HG03575 (cell line): Measurements from ENCODE around the gene LIPN.

ENCODE experiments used
- ATAC-seq: cut with Tn5 transposase; IDR thresholded peaks from one replicate; pipeline ENCODE4 v1.9.1; 2021; ENCODE audit not compliant: unreplicated experiment, insufficient number of reproducible peaks, low FRiP score; ENCODE audit errors: extremely low read depth

The LIPN gene

GRCh38 chr10:88813200-88813599, 53.4 kb downstream of the LIPN start:
- ATAC-seq, result no peak

DNA sequence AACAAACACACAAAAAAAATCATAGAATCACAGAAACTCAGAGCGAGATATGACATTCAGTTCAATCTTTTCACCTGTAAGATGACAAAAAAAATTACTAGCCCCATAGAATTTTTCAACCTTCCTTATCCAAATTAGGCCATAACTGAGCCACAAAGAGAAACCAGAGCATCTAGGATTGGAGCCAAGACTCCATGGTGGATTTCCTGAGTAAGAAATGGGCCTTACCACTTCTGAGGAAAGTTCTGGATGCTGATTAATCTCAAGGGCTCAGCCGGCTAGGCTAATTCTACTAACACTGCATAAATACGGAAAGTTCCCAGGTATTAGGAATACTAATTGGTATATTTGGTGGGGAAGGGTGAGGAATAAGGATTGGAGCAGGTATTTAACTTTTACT, 59.5 kb downstream of the LIPN start:
- no peak for ATAC-seq

DNA sequence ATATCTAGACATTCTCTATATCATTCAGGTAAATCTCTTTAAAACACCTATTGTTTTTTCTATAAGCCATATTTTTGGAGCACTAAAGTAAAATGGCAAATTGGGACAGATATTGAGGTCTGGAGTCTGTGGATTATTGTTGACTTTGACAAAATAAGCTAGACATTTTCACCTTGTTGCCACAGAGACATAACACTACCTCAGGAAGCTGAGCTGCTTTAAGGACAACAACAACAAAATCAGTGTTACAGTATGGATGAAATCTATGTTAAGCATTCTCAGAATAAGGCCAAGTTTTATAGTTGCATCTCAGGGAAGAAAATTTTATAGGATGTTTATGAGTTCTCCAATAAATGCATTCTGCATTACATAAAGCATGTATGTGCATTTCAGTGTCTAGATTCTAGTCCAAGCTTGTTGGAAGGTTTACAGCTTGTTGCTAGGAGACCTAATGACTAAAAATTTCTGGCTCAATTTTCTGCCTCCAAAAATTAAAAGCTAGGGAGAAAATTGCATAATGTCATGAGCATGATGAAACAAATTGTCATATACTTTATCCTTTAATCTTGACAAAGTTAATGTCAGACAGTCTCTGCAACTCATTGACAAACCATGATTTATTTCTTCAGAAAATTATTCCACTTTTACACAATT, 61.1 kb downstream of the LIPN start:
- no peak for ATAC-seq

DNA sequence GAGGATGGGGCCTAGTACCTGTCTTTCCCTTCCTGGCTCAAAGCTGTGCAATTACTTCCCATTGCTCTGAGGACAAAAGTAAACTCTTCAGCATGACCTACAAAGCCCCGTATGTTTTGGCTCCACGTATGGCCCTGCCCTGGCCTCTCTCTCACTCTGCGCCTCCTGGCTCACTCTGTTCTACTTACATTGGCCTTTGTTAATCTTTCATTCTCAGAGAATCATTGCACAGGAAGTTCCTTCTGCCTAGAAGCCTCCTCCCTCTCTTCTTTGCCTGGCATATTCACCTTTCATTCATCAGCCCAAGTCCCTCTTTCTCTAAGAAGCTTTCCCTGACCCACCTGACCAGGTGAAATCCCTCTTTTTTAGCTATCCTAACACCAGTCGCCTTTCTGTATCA, 66.6 kb downstream of the LIPN start:
- ATAC-seq, result no peak

- ATAC-seq, result no peak
These were observed 67.9 kb downstream of the LIPN start for GRCh38 chr10:88827671-88828070.

DNA sequence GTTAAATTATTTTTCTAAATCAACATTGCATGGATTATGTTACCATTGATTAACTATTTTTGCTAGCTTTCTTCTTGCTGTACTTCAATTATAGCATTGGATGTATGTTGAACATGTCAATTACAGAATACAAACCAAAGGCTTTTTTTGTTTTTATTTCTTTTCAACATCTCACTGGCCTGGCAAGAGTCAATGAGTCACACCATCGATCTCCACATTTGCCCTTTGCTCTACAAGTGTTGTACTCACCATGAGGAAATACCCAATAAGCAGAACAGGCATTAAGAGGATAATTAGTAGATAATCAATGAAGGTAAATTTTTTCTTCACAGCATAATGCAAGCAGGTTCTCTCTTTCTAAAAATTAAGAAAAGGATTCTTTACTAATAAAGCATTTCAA, 68.5 kb downstream of the LIPN start:
- no peak for ATAC-seq
